GM12878 (cell line): ENCODE data around the gene ELP6. TPM values are rescaled to one million over a fixed set of nuclear protein-coding genes. Genes with fewer than 3 reads are reported as not detected.

Experiments used
- ATAC-seq: fragments of 200-7000 bp; cut with Tn5 transposase; 3 replicates; pipeline ENCODE4 v1.9.1; 2020; ENCODE audit warnings: mild to moderate bottlenecking, moderate library complexity
- BruUV-seq: library from RNA; stranded (reverse); fragments of 400-500 nt; replicated peaks from 2 replicates; lab custom pipeline; 2021; lab: Mats Ljungman, UMichigan
- CTCF ChIA-PET: fragments of 300-600 bp; sonication (Branson Sonifier 250); formaldehyde crosslinking; extraction: SDS; loops from one replicate; lab custom pipeline; 2021; ENCODE audit warnings: inconsistent platforms; lab: Yijun Ruan, JAX
- POLR2A ChIA-PET: fragments of 350-600 bp; formaldehyde crosslinking; extraction: SDS; loops from one replicate; lab custom pipeline; 2021; ENCODE audit warnings: inconsistent platforms; lab: Charles Lee
- RAD21 ChIA-PET: fragments of 300-600 bp; sonication (Branson Sonifier 250); formaldehyde crosslinking; loops from one replicate; lab custom pipeline; 2023; ENCODE audit warnings: antibody characterized with exemption; ENCODE audit not compliant: unreplicated experiment; lab: Charles Lee
- SMC1A ChIA-PET: fragments of 300-600 bp; sonication (Branson Sonifier 250); formaldehyde crosslinking; loops from one replicate; lab custom pipeline; 2023; ENCODE audit not compliant: unreplicated experiment, uncharacterized antibody; lab: Charles Lee
- DNase-seq: peaks from one replicate; pipeline ENCODE4 v3.0.0-alpha.2; 2011; ENCODE audit warnings: low read depth, low spot score
- FAIRE-seq: peaks from 3 replicates; lab custom pipeline; 2011; peaks lifted over from hg19 to GRCh38; lab: Jason Lieb, UNC
- H2AFZ ChIP-seq: 2 replicates; pipeline ENCODE4 v1.6.0; 2011; ENCODE audit warnings: low read depth, low read length, control low read depth; ENCODE audit not compliant: control insufficient read depth
- H3K27ac ChIP-seq: 2 replicates; pipeline ENCODE4 v1.5.1; 2011; ENCODE audit warnings: control low read depth; ENCODE audit not compliant: control insufficient read depth, insufficient read depth
- H3K27me3 ChIP-seq, 2 experiments: replicated peaks in 1 of 2; 2 replicates each; pipeline versions ENCODE4 v1.6.0 to v1.6.1; 2011; ENCODE audit warnings: low read length in 1 of 2; ENCODE audit not compliant: control insufficient read depth in 2 of 2, insufficient read depth in 2 of 2
- H3K36me3 ChIP-seq, 2 experiments: 2 replicates each; pipeline ENCODE4 v1.5.1; 2011; ENCODE audit warnings: low read length in 1 of 2; ENCODE audit not compliant: control insufficient read depth in 2 of 2, insufficient read depth in 2 of 2
- H3K4me1 ChIP-seq: 2 replicates; pipeline ENCODE4 v1.6.1; 2011; ENCODE audit warnings: mild to moderate bottlenecking, low read length, moderate library complexity, mixed read lengths; ENCODE audit not compliant: control insufficient read depth, insufficient read depth
- H3K4me2 ChIP-seq: 2 replicates; pipeline ENCODE4 v1.6.0; 2011; ENCODE audit warnings: control low read depth; ENCODE audit not compliant: control insufficient read depth, insufficient read depth
- H3K4me3 ChIP-seq: fragments of 200-600 bp; sonication (generic); 2 replicates; pipeline ENCODE4 v1.5.1; 2016
- H3K79me2 ChIP-seq: 2 replicates; pipeline ENCODE4 v1.6.0; 2011; ENCODE audit warnings: low read length; ENCODE audit not compliant: control insufficient read depth, insufficient read depth
- H3K9ac ChIP-seq: 2 replicates; pipeline ENCODE4 v1.8.0; 2011; ENCODE audit warnings: low read length, control low read depth, mixed read lengths; ENCODE audit not compliant: control insufficient read depth, insufficient read depth
- H3K9me3 ChIP-seq: replicated peaks from 3 replicates; pipeline ENCODE4 v1.5.1; 2011; ENCODE audit warnings: mild to moderate bottlenecking, low read length; ENCODE audit not compliant: control insufficient read depth, insufficient read depth
- H4K20me1 ChIP-seq: 2 replicates; pipeline ENCODE4 v1.6.0; 2011; ENCODE audit not compliant: control insufficient read depth, insufficient read depth
- CBX3 ChIP-seq: fragments of 200-600 bp; sonication (generic); IDR thresholded peaks from 2 replicates; pipeline ENCODE4 v1.6.1; 2016; ENCODE audit warnings: low read depth, borderline replicate concordance
- CEBPB ChIP-seq, 2 experiments: fragments of 150-350 bp in 1 of 2; IDR thresholded peaks; 2 replicates each; pipeline ENCODE4 v1.6.1; 2012 to 2014; ENCODE audit warnings: low read depth in 2 of 2, low read length in 2 of 2, borderline replicate concordance in 1 of 2, inconsistent platforms in 1 of 2
- FOXK2 ChIP-seq: fragments of 450-650 bp; IDR thresholded peaks from 2 replicates; pipeline ENCODE4 v1.6.1; 2017; ENCODE audit warnings: mild to moderate bottlenecking, moderate library complexity
- MYC ChIP-seq: IDR thresholded peaks from 2 replicates; pipeline ENCODE4 v1.6.1; 2011; ENCODE audit warnings: mild to moderate bottlenecking, low read length, moderate library complexity, inconsistent platforms; ENCODE audit not compliant: insufficient read depth, insufficient replicate concordance, insufficient read length, severe bottlenecking
- PAX8 ChIP-seq: fragments of 450-650 bp; IDR thresholded peaks from 2 replicates; pipeline ENCODE4 v1.6.1; 2017; ENCODE audit warnings: mild to moderate bottlenecking, moderate library complexity
- RBBP5 ChIP-seq: fragments of 200-600 bp; sonication (generic); conservative IDR thresholded peaks from 2 replicates; pipeline ENCODE4 v1.6.1; 2016
- RUNX3 ChIP-seq: IDR thresholded peaks from 2 replicates; pipeline ENCODE4 v1.6.1; 2012; ENCODE audit warnings: low read length, inconsistent platforms
- SIX5 ChIP-seq: IDR thresholded peaks from 2 replicates; pipeline ENCODE4 v1.6.1; 2011; ENCODE audit warnings: mild to moderate bottlenecking, low read depth, low read length, moderate library complexity; ENCODE audit not compliant: severe bottlenecking
- SMARCA5 ChIP-seq: fragments of 450-650 bp; IDR thresholded peaks from 2 replicates; pipeline ENCODE4 v1.6.1; 2017; ENCODE audit warnings: mild to moderate bottlenecking
- SP1 ChIP-seq: IDR thresholded peaks from one replicate; pipeline ENCODE4 v1.6.1; 2011; ENCODE audit warnings: low read depth, low read length
- SPI1 ChIP-seq: IDR thresholded peaks from 2 replicates; pipeline ENCODE4 v1.6.1; 2011; ENCODE audit warnings: low read depth, mild to moderate bottlenecking, low read length, moderate library complexity, borderline replicate concordance; ENCODE audit not compliant: insufficient read depth
- TCF12 ChIP-seq: IDR thresholded peaks from 2 replicates; pipeline ENCODE4 v1.6.1; 2011; ENCODE audit warnings: low read depth, mild to moderate bottlenecking, low read length
- TCF7 ChIP-seq: IDR thresholded peaks from 2 replicates; pipeline ENCODE4 v1.6.1; 2014; ENCODE audit warnings: antibody characterized with exemption, borderline replicate concordance
- ZNF207 ChIP-seq: fragments of 450-650 bp; IDR thresholded peaks from 2 replicates; pipeline ENCODE4 v1.6.1; 2014; ENCODE audit warnings: antibody characterized with exemption, mild to moderate bottlenecking, borderline replicate concordance
- WGBS: methylation state at CpG from one replicate; pipeline ENCODE4 v1.1.6; 2016; ENCODE audit warnings: low lambda C conversion rate; ENCODE audit not compliant: insufficient replicate concordance, insufficient coverage; ENCODE audit errors: missing lambda C conversion rate; 5-methylcytosine and 5-hydroxymethylcytosine counted together
- in situ Hi-C: fragments of 300-500 bp; cut with MboI; formaldehyde crosslinking; loops from 9 replicates; pipeline ENCODE4 v1.14.3; 2018; ENCODE audit warnings: mixed read lengths
- intact Hi-C: fragments of 100-400 bp; cut with micrococcal nuclease; formaldehyde crosslinking; loops from one replicate; pipeline ENCODE4 v1.14.2; 2022; ENCODE audit not compliant: unreplicated experiment
- polyA plus RNA-seq, 11 experiments: library from polyadenylated mRNA; depleted of rRNA in 4 of 11; unstranded in 6 of 11; stranded (reverse) in 5 of 11; fragments of >200 nt; fragmentation: Nextera tagmentation in 4 of 11; fragmentation: Illumina TruSeq in 1 of 11; extraction: Ambion mirVana in 4 of 11; extraction: Trizol in 1 of 11; gene quantifications; 1 replicate in 1 of 11; 2 replicates in 10 of 11; pipeline versions ENCODE4 v1.2.1 to v1.2.3, GENCODE V29; 2011 to 2016; ENCODE audit warnings: inconsistent platforms in 2 of 11, missing spikeins in 2 of 11, low read depth in 1 of 11
- total RNA-seq, 4 experiments: library from RNA; depleted of rRNA in 3 of 4; stranded (reverse); fragments of >200 nt in 3 of 4; fragmentation: Illumina TruSeq in 1 of 4; extraction: Trizol in 1 of 4; gene quantifications; 2 replicates each; pipeline versions ENCODE4 v1.2.1 to v1.2.3, GENCODE V29; 2013 to 2021
- TF ChIP-seq, protein P1 (sequence below): IDR thresholded peaks from 2 replicates; pipeline ENCODE4 v1.6.1; 2012; ENCODE audit warnings: low read length, inconsistent platforms
- TF ChIP-seq, protein P2 (sequence below): fragments of 450-650 bp; IDR thresholded peaks from 2 replicates; pipeline ENCODE4 v1.6.1; 2016; ENCODE audit warnings: mild to moderate bottlenecking
- TF ChIP-seq, protein P3 (sequence below): fragments of 450-650 bp; formaldehyde crosslinking; IDR thresholded peaks from 2 replicates; pipeline ENCODE4 v1.4.0; 2020; ENCODE audit warnings: mild to moderate bottlenecking, moderate library complexity

ELP6 gene
- total and polyA plus RNA-seq, 10 of the 15 experiments (the other 5 are each of a cell fraction or from before 2014, with no cell fraction given), result 39.5 to 83.3 (median 50.2) TPM

DNA sequence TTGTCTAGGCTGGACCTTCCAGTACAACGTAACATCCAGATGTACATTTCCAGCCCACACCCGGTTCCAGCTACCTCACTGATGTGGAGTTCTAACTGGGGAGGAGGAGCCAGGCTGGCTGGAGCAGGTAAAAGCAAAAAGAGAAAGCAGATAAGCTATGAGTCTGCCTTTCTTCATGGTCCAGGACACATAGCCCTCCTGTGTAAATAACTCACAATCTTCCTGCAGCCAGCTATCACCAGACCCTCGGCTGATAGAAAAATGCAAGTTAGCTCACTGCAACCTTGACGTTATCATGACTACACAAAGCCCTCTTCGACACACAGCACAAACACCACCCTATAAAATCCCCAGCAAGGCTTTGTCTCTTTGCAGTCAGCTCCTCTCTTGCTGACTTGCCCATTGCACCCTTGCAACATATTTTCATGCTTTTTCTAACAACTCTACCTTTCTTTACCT is 20.5 kb upstream of the ELP6 start:
- no peak for FAIRE-seq
- DNase-seq, result no peak
- no peak overlapping the region for H2AFZ ChIP-seq
- ChIA-PET POLR2A (interaction anchor here (0.6 kb wide), 1 partner anchor 246 kb away, joined by 4 read pairs; no protein-coding TSS in a partner anchor), CTCF (interaction anchor here (0.6 to 1.9 kb wide), 5 partner anchors 11 to 456 kb away, joined by 3 to 8 read pairs (median 4); no protein-coding TSS in a partner anchor), SMC1A (interaction anchor here (0.6 to 2.8 kb wide), 6 partner anchors 12 to 291 kb away, joined by 3 to 13 read pairs (median 4); no protein-coding TSS in a partner anchor), RAD21 (interaction anchor here (1.0 to 1.3 kb wide), 2 partner anchors 12 to 255 kb away, joined by 4 to 7 read pairs; no protein-coding TSS in a partner anchor)
- H3K4me3 ChIP-seq, result no peak overlapping the region
- intact Hi-C loops, result no loop called here
- H3K27ac ChIP-seq, result no peak overlapping the region
- no peaks in the 10 kb centered on the region for H3K36me3 ChIP-seq
- H3K9me3 ChIP-seq, result no peaks in the 10 kb centered on the region
- H3K4me2 ChIP-seq, result no peak overlapping the region
- no peak for ATAC-seq
- 50% methylated on average over 5 of the region's 5 CpGs for WGBS
- H4K20me1 ChIP-seq, result no peaks in the 10 kb centered on the region
- no TSS peak for BruUV-seq
- H3K79me2 ChIP-seq, result no peaks in the 10 kb centered on the region
- no peaks in the 10 kb centered on the region for H3K27me3 ChIP-seq
- in situ Hi-C loops, result no loop called here
- H3K9ac ChIP-seq, result no peak overlapping the region
- no peaks in the 10 kb centered on the region for H3K4me1 ChIP-seq
- no peak for TF ChIP-seq RBBP5
- TF ChIP-seq FOXK2, result no peak
- TF ChIP-seq TCF12, result no peak
- no peak for TF ChIP-seq MYC
- no peak for TF ChIP-seq CBX3
- no peak for TF ChIP-seq ZNF207
- no peak for TF ChIP-seq CEBPB (IDR thresholded peaks at IDR 0.05; ENCODE audit: borderline replicate concordance in 1 of 2, low read depth in 2 of 2, low read length in 2 of 2)
- TF ChIP-seq SP1, result no peak
- TF ChIP-seq, protein P1, sequence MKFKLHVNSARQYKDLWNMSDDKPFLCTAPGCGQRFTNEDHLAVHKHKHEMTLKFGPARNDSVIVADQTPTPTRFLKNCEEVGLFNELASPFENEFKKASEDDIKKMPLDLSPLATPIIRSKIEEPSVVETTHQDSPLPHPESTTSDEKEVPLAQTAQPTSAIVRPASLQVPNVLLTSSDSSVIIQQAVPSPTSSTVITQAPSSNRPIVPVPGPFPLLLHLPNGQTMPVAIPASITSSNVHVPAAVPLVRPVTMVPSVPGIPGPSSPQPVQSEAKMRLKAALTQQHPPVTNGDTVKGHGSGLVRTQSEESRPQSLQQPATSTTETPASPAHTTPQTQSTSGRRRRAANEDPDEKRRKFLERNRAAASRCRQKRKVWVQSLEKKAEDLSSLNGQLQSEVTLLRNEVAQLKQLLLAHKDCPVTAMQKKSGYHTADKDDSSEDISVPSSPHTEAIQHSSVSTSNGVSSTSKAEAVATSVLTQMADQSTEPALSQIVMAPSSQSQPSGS, result no peak
- TF ChIP-seq SIX5, result no peak
- TF ChIP-seq RUNX3, result no peak
- TF ChIP-seq, protein P2, sequence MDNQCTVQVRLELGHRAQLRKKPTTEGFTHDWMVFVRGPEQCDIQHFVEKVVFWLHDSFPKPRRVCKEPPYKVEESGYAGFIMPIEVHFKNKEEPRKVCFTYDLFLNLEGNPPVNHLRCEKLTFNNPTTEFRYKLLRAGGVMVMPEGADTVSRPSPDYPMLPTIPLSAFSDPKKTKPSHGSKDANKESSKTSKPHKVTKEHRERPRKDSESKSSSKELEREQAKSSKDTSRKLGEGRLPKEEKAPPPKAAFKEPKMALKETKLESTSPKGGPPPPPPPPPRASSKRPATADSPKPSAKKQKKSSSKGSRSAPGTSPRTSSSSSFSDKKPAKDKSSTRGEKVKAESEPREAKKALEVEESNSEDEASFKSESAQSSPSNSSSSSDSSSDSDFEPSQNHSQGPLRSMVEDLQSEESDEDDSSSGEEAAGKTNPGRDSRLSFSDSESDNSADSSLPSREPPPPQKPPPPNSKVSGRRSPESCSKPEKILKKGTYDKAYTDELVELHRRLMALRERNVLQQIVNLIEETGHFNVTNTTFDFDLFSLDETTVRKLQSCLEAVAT, result no peak
- TF ChIP-seq PAX8, result no peak
- TF ChIP-seq SPI1, result no peak
- TF ChIP-seq SMARCA5, result no peak
- TF ChIP-seq TCF7, result no peak
- TF ChIP-seq, protein P3, sequence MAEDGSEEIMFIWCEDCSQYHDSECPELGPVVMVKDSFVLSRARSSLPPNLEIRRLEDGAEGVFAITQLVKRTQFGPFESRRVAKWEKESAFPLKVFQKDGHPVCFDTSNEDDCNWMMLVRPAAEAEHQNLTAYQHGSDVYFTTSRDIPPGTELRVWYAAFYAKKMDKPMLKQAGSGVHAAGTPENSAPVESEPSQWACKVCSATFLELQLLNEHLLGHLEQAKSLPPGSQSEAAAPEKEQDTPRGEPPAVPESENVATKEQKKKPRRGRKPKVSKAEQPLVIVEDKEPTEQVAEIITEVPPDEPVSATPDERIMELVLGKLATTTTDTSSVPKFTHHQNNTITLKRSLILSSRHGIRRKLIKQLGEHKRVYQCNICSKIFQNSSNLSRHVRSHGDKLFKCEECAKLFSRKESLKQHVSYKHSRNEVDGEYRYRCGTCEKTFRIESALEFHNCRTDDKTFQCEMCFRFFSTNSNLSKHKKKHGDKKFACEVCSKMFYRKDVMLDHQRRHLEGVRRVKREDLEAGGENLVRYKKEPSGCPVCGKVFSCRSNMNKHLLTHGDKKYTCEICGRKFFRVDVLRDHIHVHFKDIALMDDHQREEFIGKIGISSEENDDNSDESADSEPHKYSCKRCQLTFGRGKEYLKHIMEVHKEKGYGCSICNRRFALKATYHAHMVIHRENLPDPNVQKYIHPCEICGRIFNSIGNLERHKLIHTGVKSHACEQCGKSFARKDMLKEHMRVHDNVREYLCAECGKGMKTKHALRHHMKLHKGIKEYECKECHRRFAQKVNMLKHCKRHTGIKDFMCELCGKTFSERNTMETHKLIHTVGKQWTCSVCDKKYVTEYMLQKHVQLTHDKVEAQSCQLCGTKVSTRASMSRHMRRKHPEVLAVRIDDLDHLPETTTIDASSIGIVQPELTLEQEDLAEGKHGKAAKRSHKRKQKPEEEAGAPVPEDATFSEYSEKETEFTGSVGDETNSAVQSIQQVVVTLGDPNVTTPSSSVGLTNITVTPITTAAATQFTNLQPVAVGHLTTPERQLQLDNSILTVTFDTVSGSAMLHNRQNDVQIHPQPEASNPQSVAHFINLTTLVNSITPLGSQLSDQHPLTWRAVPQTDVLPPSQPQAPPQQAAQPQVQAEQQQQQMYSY (CRISPR knock-in tag), result no peak
